Adipose tissue (tissue), 3 donors: ENCODE measurements around the gene THAP9. TPM values are rescaled to one million over a fixed set of nuclear protein-coding genes. Genes with fewer than 3 reads are reported as not detected.
"Not testable (repeated sequence)": the region's sequence is repeated elsewhere in the genome, so short reads cannot be mapped to it uniquely, and the experiment has no call there.

Experiments
- H3K27ac ChIP-seq: one replicate; pipeline ENCODE4 v1.5.1; 2013; ENCODE audit warnings: low read depth, low read length
- WGBS, 3 donors: extraction: QIAGEN DNeasy Blood & Tissue Kit; methylation state at CpG; one replicate each; pipeline ENCODE4 v1.1.7; 2013; 5-methylcytosine and 5-hydroxymethylcytosine counted together
- polyA plus RNA-seq, 3 donors: library from polyadenylated mRNA; stranded (reverse); fragments of 200-250 nt; gene quantifications; one replicate each; pipeline ENCODE4 v1.2.3, GENCODE V29; 2013
- donor health status: healthy with polysubstance abuse.
- donor health status: Bipolar disorder and iron deficiency.
- donor health status: healthy.

The THAP9 gene
- polyA plus RNA-seq, 3 donors: 1.0 to 1.8 (median 1.5) TPM

DNA sequence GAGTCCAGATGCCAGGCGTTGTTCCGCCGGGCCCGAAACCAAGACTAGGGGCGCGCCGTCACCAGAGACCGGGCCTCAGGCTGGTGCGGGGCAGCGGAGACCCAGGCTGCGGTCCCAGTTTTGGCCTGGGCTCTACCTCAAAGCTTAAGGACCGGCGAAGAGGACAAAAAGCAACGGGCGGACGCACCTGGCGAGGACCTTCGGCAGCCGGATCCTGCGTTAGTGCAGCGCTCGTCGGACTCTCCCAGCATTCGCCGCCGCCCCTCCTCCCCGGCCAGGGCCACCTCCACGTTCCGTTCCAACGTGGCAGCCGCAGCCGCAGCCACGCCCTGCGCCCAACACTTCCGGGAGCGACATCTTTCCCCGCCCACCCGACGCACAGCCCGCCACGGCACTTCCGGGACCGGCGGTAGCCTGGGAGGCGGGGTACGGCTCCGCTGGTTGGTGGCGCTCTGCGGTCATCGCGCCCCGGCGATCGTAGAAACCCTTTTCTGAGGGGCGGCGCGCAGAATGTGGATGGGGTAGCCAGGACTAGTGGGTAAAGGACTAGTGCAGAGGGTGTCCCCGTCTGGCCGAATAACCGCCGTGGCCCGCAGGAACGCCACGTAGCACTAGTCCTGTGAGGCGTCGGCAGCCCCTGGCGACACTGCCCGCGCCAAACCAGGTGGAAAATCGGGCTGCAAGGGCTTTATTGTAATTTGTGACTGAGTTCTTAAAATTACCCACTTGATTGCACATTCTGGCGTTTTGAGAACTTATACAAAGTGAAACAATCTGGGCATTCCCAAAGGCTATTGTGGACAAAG lies 9.4 kb upstream of the THAP9 start, which contains the start of gene SEC31A:
TSS of gene SEC31A (minus strand) at position 253 of the 806 bp plus-strand sequence. CDS start 9,217 bp downstream, outside the sequence.
- WGBS, 3 donors: 0 to 1% (median 1%) methylated on average over 67 to 71 of the region's 71 CpGs
- H3K27ac ChIP-seq: peak within 1 kb of the TSS; percentile 57

DNA sequence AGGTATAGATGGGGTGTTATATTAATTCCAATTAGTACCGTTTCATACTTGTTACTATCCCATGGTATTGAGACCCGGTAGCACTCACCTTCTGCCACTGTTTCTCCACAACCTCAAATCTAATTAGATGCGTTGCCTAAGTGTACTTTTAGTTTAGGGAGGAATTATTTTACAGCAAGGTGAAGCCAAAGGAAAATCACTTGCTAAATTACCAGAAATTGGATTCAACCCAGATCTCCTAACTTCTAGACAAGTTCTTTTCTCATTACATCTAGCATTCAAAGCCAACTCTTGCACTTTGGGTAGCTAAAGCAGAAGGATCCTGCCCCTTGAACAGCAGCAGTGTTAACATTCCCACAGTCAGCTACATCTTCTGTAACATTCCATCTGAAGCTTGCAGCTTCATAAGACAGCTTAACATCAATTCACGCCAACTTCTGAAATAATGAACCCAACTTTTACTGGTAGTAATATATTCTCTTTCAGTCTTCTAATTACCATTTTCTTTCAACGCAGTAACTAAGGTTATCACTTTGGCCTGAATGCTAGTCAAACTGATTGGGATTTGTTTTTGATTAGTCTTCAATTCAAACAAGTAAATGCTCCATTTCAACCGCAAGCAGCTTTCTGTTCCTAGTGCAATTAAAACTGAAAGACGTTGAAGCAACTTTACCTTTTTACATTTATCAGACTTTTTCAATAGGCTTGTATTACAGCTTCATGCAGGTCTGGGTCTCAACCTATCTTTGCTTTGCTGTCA lies 8.6 kb upstream of the THAP9 start:
- WGBS, 3 donors: 12 to 40% (median 32%) methylated on average over 7 of the region's 7 CpGs
- no peak overlapping the region for H3K27ac ChIP-seq

DNA sequence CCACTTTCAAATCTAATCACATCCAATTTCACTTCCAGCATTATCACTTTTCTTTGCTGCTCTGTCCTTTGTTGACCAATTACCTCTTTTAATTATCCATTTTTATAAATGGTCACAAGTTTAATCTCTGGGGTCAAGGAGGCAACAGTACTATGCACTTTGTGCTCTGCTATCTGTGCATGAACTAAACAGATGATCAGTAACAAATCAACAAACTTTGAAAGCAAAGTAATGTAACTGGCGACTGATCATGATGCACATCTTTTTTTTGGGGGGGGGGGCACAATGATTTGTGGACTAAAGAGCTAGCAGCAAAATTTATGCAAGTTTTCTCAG lies 8.1 kb upstream of the THAP9 start:
- WGBS, 3 donors: 40 to 81% (median 80%) methylated on average over 1 of the region's 1 CpG
- H3K27ac ChIP-seq: no peak overlapping the region

- WGBS, 3 donors: 53 to 93% (median 92%) methylated on average over 3 of the region's 3 CpGs
- H3K27ac ChIP-seq: no peak overlapping the region
These were observed 6.6 kb upstream of the THAP9 start for GRCh38 chr4:82893942-82894341.

DNA sequence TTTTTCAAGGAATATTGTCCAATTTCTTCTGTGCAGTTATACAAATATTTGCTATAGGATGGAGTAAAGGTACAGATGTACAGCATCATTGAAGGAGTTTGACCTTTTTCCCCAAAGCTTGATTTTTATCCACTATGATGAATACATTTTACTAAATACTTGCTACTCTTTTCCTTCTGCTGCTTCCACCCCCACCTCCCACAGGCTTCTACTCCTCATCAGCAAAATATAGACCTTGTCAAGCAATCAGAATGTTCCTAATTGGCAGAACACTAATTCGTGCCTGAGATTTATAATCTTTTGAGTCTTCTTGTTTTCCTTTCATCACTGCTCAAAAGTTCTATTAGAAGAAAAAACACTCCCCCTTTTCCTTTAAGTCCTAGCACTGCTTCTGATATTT lies 3.8 kb upstream of the THAP9 start:
- no peak overlapping the region for H3K27ac ChIP-seq
- 75 to 93% (median 84%) methylated on average over 1 of the region's 1 CpG for WGBS, 3 donors

DNA sequence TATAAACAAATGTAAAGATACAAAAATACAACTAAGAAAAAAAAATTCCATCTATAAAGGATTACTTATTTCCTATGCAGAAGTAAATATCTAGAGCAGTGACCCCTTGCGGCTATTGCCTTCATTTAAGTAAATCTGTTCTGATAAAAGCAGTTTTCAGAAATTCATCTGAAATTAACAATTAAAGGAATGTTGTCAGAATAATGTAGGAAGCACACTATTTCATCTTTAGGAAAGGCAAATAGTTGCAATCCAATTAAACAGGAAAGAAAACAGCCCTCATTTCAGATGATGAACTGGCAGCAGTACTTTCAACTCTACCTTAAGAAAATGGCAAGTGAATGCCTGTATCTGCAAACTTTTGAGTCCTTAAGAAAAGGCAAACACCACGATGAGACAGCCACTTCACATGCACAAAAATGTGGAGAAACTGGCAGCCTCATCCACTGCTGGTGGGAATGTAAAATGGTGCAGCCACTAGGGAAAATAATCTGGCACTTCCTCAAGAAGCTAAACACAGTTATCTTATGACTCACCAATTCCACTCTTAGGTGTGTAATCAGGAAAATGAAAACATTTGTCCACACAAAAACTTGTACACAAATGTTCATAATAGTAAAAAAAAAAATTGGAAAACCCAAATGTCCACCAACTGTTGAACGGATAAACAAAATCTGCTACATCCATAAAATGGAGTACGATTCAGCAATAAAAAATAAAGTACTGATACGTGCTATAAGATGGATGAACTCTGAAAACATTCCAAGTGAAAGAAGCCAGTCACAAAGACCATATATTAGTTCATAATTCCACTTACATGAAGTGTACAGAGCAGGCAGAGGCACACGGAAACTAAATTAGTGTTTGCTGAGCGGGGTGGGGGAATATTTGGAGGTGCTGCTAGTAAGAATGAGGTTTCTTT lies 2.0 kb upstream of the THAP9 start:
- no peak overlapping the region for H3K27ac ChIP-seq
- WGBS, 3 donors: 24 to 39% (median 36%) methylated on average over 7 of the region's 7 CpGs

- peak overlapping the region; percentile 86 for H3K27ac ChIP-seq
- WGBS, 3 donors: 0 to 2% (median 1%) methylated on average over 4 of the region's 4 CpGs
These were observed 1.0 kb upstream of the THAP9 start for GRCh38 chr4:82899374-82900065.

- peak overlapping the region; percentile 86 for H3K27ac ChIP-seq
- 0 to 1% (median 0%) methylated on average over 14 of the region's 14 CpGs for WGBS, 3 donors
These were observed 497 bp upstream of the THAP9 start for GRCh38 chr4:82900066-82900410.

DNA sequence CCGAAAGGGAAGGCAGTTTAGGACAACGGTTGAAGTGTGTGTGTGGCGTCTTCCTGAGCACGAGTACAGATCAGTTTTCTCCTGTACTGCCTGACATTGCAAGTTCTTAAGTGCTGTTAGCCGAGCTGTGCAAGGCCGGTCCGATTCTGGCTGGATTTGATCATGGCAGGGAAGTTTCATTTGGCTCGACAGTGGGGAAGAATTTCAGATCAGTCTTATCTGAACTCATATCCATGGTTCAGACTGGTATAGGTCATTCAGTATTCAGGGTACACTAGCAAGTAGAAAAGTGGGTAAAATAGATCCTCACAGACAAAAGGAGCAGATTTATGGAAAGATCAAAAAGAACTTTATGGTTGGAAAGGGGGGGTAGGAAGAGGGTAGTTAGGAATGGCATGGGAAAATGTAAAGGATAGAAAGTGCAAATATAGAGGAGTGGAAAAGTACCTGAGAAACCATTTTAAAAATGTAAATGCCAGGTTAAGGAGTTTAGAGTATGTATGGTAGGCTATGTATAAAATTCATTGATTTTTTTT lies 716 bp downstream of the THAP9 start:
- peak overlapping the region; percentile 98 for H3K27ac ChIP-seq
- 0 to 1% (median 1%) methylated on average over 8 of the region's 8 CpGs for WGBS, 3 donors

- H3K27ac ChIP-seq: no peak overlapping the region
- WGBS, 3 donors: 86 to 91% (median 88%) methylated on average over 5 of the region's 5 CpGs
These were observed 3.2 kb downstream of the THAP9 start for GRCh38 chr4:82903737-82904136.

GRCh38 chr4:82905205-82905604 lies 4.7 kb downstream of the THAP9 start:
- 67 to 94% (median 68%) methylated on average over 2 of the region's 2 CpGs for WGBS, 3 donors

DNA sequence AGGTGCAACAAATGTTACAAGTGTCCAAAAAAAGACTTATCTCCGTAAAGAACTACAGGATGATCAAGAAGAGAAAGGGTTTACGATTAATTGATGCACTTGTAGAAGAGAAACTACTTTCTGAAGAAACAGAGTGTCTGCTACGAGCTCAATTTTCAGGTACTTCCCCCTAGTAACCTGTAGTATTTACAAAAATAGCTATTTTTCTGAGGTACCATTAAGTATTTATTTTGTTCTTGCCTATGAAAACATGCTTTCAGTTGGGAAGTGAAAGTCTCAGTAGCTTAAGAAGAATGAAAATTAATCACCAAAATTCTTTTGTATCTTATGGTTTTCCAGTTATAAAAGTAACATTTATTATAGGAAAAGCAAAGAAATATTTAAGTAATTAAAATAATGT lies 5.9 kb downstream of the THAP9 start:
- 91 to 94% (median 93%) methylated on average over 3 of the region's 3 CpGs for WGBS, 3 donors
- no peak overlapping the region for H3K27ac ChIP-seq

More at GRCh38 chr4:82905205-82905604, 4.7 kb downstream of the THAP9 start:
- H3K27ac ChIP-seq: no peak overlapping the region

- no peak overlapping the region for H3K27ac ChIP-seq
- WGBS, 3 donors: 51 to 84% (median 74%) methylated on average over 1 of the region's 1 CpG
These were observed 8.8 kb downstream of the THAP9 start for GRCh38 chr4:82909326-82909725.

DNA sequence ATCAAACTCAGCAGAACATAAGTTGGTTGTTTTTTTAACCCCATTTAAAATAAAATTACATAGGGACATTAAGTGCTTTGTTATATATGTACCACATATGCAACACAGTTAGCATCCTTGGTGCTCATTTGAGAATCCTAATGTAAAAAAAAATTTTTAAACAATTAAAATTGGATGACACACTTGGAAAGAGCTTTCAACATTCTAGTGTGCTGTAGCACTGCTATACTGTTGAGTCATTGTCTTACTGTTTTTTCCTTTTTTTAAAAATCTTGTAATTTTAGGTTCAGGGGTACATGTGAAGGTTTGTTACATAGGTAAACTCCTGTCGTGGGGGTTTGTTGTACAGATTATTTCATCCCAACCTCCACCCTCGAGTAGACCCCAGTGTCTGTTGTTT lies 12.8 kb downstream of the THAP9 start:
- no peak overlapping the region for H3K27ac ChIP-seq
- 45 to 50% (median 50%) methylated on average over 2 of the region's 2 CpGs for WGBS, 3 donors

DNA sequence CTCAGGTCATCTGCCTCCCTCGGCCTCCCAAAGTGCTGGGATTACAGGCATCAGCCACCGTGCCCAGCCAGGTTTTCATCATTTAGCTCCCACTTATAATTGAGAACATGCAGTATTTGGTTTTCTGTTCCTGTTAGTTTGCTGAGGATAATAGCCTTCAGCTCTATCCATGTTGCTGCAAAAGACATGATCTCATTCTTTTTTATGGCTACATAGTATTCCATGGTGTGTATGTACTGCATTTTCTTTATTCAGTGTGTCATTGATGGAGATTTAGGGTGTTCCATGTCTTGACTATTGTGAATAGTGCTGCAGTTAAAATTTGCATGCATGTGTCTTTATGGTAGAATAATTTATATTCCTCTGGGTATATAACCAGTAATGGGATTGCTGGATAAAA lies 13.4 kb downstream of the THAP9 start:
- 98 to 100% (median 98%) methylated on average over 2 of the region's 2 CpGs for WGBS, 3 donors
- not testable (repeated sequence) for H3K27ac ChIP-seq

DNA sequence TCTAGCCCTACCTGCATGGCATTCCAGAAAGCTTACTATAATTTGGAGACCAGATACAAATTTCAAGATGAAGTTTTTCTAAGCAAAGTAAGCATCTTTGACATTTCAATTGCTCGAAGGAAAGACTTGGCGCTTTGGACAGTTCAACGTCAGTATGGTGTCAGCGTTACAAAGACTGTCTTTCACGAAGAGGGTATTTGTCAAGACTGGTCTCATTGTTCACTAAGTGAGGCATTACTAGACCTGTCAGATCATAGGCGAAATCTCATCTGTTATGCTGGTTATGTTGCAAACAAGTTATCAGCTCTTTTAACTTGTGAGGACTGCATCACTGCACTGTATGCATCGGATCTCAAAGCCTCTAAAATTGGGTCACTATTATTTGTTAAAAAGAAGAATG lies 17.6 kb downstream of the THAP9 start:
- H3K27ac ChIP-seq: no peak overlapping the region
- WGBS, 3 donors: 84 to 98% (median 93%) methylated on average over 7 of the region's 7 CpGs

DNA sequence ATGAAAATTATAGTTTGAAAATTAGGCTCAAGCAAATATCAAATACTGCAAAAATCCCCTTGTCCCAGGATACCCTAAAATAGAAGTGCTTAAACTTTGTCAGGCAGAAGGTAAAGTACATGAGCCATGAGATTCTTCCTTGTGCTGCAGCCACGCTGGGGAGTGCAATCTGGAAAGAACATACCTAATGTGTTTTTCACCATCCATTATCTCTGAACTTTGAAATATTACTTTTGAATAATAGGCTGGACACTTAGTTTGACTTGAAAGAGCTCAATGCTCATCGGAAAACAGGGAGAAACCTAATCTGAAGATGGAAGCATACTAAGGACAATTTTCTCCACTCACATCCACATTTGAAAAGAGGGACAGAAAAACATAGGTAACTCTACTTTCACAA lies 18.9 kb downstream of the THAP9 start:
- WGBS, 3 donors: 74 to 84% (median 84%) methylated on average over 2 of the region's 2 CpGs

DNA sequence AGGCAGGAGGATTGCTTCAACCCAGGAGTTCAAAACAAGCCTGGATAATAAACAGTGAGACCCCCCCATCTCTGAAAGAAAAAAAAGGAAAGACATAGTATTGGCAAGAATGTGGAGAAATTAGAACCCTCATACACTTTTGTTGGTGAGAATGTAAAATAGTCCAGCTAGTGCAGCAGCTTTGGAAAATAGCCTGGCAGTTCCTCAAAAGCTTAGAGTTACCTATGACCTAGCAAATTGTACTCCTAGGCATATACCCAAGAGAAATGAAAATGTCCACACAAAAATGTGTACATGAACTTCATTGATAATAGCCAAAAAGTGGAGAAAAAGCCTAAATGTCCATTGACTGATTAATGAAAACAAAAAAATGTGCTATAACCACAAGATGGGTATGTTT lies 21.3 kb downstream of the THAP9 start:
- H3K27ac ChIP-seq: no peak overlapping the region

More for the DNA sequence above, 18.9 kb downstream of the THAP9 start:
- no peak overlapping the region for H3K27ac ChIP-seq
